Fibroblast of peridontal ligament (primary cell): ENCODE results near the gene FBXO36.
"Not testable (repeated sequence)": the region's sequence is repeated elsewhere in the genome, so short reads cannot be mapped to it uniquely, and the experiment has no call there.

Experiments used
- DNase-seq: peaks from one replicate; pipeline ENCODE4 v3.0.0-alpha.2; 2010; ENCODE audit errors: extremely low read depth

Gene FBXO36

GRCh38 chr2:229910832-229911412 is 11.4 kb upstream of the FBXO36 start:
- DNase-seq: peak; percentile 18

DNA sequence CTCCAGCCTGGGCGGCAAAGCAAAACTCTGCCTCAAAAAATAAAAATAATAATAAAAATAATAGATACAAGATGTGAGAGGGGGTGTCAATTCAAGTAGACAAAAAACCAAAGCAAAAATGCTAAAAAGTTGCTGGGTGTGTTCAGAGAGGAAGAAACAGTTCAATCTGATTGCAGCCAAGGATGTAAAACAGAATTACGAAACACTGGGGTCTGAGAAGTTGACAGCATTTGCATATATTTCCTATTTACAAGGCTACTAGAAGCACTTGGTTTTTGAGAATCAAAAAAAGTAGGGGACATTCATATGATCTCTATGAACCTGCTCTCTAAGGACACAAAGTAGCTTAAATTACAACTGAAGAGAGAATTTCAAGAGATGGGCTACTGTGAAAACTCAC is 8.1 kb upstream of the FBXO36 start:
- DNase-seq: no peak

DNA sequence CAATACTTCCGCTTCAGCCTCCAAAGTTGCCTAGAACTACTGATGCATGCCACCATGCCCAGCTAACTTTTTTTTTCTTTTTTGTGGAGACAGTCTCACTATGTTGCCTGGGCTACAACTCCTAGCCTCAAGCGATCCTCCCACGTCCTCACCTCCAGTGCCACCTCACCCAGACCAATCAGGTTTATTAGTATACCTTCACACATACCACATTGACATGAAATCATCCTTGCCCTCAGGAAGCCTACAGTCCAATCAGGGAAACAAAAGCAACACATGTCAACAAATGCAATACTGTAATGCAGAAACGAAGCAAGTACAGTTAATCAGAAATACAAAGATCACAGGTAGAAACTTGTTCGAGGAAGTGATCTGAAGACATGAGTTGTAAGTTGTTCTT is 4.5 kb upstream of the FBXO36 start:
- DNase-seq: no peak

DNA sequence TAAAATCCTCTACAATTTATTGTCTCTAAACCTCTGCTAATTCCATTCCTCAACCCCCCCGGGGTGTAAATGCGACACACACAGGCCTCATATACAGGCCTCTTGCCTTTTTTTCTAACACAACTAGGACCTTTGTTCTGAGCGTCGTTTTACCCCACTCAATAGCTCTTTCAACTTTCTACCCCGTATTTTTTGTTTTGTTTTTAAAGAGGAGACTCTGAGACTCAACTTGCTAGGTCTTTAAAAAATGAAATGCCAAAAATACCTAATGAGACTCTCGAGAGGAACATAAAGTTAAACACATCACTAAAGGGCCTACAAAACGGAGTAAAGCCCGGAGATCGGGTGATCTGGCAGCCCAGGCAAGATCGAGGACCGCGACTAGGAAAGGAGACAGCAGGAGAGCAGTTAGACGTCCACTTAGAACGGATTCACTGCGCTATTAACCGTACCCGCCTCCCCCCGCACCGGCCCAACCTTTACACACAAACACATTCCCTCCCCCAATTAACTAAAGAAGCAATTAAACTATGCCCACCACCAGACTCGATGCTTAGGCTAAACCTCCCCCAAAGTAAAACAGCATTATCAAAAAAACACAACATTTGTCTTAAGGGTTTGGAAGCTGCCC is 2.2 kb upstream of the FBXO36 start:
- peak; percentile 26 for DNase-seq

- peak; percentile 55 for DNase-seq
Measured at GRCh38 chr2:229921101-229921891, 1.0 kb upstream of the FBXO36 start.

DNA sequence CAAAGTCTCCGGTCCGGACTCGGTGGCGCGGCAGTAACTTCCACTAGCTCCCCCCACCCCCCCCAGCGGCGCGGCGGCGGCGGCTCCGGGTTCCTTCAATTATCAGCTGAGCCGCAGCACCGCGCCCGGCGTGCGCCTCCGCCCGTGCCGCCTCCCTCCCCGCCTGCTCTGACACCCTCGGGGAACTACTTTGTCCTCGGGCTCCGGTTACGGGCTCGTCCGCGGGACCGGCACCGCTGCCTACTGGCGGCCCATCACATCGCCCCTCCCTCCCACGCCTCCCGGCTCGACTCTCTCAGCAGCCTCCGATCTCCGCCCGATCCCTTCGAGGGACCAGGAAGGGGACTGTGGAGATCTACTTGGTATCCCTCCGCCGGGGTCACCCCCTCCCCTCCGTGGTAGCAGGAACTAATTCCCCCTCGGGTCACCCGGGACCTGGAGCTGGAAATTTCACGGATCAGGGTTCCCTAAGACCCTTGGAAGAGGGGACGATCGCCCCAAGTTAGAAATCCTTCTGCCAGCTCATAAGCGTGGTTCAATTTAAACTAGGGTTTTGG is 333 bp upstream of the FBXO36 start, which contains the start of gene TRIP12:
TSS of gene TRIP12 (minus strand) at position 118 of the 557 bp plus-strand sequence. CDS start 41,930 bp downstream, outside the sequence.
- DNase-seq: peak; percentile 96

- not testable (repeated sequence) for DNase-seq
Measured at GRCh38 chr2:229924541-229924940, 2.2 kb downstream of the FBXO36 start.

- no peak for DNase-seq
Measured at GRCh38 chr2:229925201-229925600, 2.9 kb downstream of the FBXO36 start.

GRCh38 chr2:229927817-229928321 is 5.6 kb downstream of the FBXO36 start:
- peak; percentile 87 for DNase-seq

DNA sequence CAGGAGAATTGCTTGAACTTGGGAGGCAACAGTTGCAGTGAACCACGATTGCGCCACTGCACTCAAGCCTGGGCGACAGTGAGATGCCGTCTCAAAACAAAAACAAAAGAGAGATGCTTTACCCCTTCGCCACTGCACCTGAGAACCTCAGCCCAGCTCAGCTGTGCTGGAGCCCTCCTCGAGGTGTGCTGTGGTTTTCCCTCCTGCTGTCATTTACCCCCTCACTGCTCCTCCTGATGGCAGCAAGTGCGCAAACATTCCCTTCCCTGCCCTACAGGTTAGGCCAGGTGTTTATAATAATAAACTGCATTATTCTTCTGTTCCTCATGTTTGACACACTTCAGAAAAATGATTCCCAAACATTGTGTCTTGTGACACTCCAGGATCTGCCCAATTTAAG is 8.4 kb downstream of the FBXO36 start:
- DNase-seq: no peak

DNA sequence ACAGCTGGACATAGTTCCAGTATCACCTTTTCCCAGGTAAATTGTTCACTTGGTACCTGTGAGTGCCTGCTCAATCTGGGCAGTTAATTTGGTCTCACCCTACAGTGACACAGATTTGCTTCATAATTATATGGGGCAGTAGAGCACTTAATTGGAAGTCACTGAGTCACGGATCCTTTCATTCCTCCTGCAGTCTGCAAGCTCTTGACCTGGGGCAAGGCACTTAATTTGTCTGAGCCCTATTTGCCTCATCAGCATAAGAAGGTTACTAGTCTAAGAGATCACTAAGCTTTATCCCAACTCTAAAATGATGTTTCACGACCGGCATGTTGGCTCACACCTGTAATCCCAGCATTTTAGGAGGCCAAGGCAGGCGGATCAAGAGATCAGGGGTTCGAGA is 8.9 kb downstream of the FBXO36 start:
- no peak for DNase-seq

DNA sequence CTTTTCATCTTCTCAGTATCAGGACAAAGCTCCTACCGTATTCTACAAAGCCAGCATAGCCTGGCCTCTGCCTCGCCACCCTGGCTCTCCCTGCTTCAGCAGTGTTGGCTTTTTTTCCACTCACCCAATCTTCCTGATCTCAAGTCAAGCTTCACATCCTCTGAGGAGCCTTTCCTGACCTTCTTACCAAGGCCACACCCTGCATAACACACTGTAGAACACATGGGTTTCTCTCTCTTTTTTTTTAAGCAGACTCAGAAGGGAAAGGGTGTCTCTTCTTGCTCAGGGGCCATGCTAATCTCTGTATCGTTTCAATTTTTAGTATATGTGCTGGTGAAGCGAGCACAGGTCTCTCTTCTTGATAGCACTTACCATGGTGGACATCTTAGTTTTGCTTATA is 15.2 kb downstream of the FBXO36 start:
- DNase-seq: no peak

- DNase-seq: no peak
Measured at GRCh38 chr2:229942671-229943070, 20.4 kb downstream of the FBXO36 start.

DNA sequence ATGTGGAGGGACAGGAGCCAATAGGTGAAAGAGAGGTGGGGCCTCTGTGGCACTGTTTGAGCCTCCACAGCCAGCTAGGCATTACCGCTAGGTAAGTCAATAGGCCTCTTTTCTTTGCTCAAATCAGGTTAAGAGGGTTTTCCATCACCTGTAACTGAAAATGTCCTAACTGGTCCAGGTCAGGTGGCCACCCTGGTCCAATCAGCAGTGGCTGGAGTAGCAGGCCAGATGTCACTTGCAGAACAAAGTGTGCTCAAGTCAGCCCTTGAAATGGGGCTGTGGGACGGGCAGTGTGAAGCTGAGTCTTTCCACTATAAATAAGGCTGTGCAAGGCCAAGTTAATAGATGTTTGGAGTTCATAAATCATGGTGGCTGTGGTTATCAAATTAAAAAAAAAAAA is 20.9 kb downstream of the FBXO36 start:
- no peak for DNase-seq

GRCh38 chr2:229943770-229944449 is 21.6 kb downstream of the FBXO36 start:
- no peak for DNase-seq

DNA sequence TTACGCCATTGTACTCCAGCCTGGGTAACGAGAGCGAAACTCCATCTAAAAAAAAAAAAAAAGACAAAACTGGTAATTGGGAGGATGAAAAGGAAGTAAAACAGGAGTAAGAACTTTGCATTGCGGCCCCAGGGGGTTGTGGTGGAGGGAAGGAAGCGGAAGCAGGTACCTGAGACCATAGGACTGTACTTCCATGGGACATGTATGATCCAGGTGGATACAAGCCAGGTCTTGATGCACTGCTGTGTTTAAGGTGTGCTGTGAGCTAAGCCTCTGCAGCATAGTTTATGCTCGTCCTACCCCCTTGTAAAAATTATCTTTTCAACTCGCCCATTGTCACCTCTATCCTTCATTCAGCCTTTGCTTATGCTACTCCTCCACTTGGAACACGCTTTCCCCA is 23.7 kb downstream of the FBXO36 start:
- no peak for DNase-seq

GRCh38 chr2:229947544-229947943 is 25.2 kb downstream of the FBXO36 start:
- DNase-seq: no peak

- no peak for DNase-seq
Measured at GRCh38 chr2:229952256-229952835, 30.0 kb downstream of the FBXO36 start.

GRCh38 chr2:229955663-229956062 is 33.4 kb downstream of the FBXO36 start:
- DNase-seq: no peak

DNA sequence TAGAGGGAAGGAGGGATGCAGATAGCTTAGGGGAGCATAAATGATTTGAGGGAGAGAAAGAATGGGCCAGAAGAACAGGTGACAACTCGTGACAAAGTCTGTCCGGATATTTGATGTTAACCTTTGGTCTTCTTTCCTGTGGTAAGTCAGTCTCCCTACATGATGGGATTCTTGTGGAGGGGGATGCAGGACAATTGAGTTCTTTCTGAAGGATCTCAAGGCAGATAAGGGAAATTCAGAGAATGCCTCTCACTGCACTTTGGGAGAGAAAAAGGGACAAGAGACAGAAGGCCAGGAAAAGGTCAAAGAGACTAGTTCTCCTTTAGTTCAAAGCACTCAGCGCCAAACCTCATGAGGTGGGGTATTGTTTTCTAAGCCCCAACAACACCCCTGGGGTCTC is 34.2 kb downstream of the FBXO36 start:
- no peak for DNase-seq

GRCh38 chr2:229963596-229963995 is 41.3 kb downstream of the FBXO36 start:
- peak; percentile 14 for DNase-seq
